Karpas-422 (cell line): ENCODE measurements around the gene ADGRF5. TPM values are rescaled to one million over a fixed set of nuclear protein-coding genes. Genes with fewer than 3 reads are reported as not detected.

Source experiments
- DNase-seq: peaks from one replicate; pipeline ENCODE4 v3.0.0-alpha.2; 2015
- H2AFZ ChIP-seq: fragments of 200-600 bp; sonication (generic); 2 replicates; pipeline ENCODE4 v1.6.1; 2014; ENCODE audit warnings: antibody characterized with exemption, low read length, mixed read lengths
- H3K27ac ChIP-seq: fragments of 200-600 bp; sonication (generic); 2 replicates; pipeline ENCODE4 v1.5.1; 2014; ENCODE audit warnings: mild to moderate bottlenecking, low read length, moderate library complexity
- H3K27me3 ChIP-seq: fragments of 200-600 bp; sonication (generic); 2 replicates; pipeline ENCODE4 v1.6.1; 2014; ENCODE audit warnings: low read length, mixed read lengths
- H3K36me3 ChIP-seq: fragments of 200-600 bp; sonication (generic); 2 replicates; pipeline ENCODE4 v1.6.1; 2014; ENCODE audit warnings: low read length, mixed read lengths; ENCODE audit not compliant: insufficient read depth
- H3K4me1 ChIP-seq: fragments of 200-600 bp; sonication (generic); 2 replicates; pipeline ENCODE4 v1.6.1; 2014; ENCODE audit warnings: mild to moderate bottlenecking, low read length, mixed read lengths
- H3K4me2 ChIP-seq: fragments of 200-600 bp; sonication (generic); 2 replicates; pipeline ENCODE4 v1.6.1; 2014; ENCODE audit warnings: low read length, low read depth, mild to moderate bottlenecking; ENCODE audit not compliant: poor library complexity, severe bottlenecking
- H3K4me3 ChIP-seq: fragments of 200-600 bp; sonication (generic); 2 replicates; pipeline ENCODE4 v1.5.1; 2014; ENCODE audit warnings: mild to moderate bottlenecking, antibody characterized with exemption, low read length, mixed read lengths
- H3K79me2 ChIP-seq: fragments of 200-600 bp; sonication (generic); 2 replicates; pipeline ENCODE4 v1.6.1; 2014; ENCODE audit warnings: mild to moderate bottlenecking, low read length, mixed read lengths
- H3K9ac ChIP-seq: fragments of 200-600 bp; sonication (generic); 2 replicates; pipeline ENCODE4 v1.6.0; 2014; ENCODE audit warnings: low read length
- H3K9me2 ChIP-seq: fragments of 200-600 bp; sonication (generic), shearing (Covaris generic); replicated peaks from 2 replicates; pipeline ENCODE4 v1.6.0; 2014; ENCODE audit warnings: mild to moderate bottlenecking, low read length, moderate library complexity; ENCODE audit not compliant: insufficient read depth
- H3K9me3 ChIP-seq: fragments of 300-700, 200-600 bp; sonication (generic); 2 replicates; pipeline ENCODE4 v1.6.1; 2014; ENCODE audit warnings: low read length, mixed read lengths
- H4K20me1 ChIP-seq: fragments of 200-600 bp; sonication (generic); 2 replicates; pipeline ENCODE4 v1.6.1; 2014; ENCODE audit warnings: mild to moderate bottlenecking, antibody characterized with exemption, low read length, low read depth; ENCODE audit not compliant: insufficient read depth
- total RNA-seq: library from RNA; depleted of rRNA; stranded (reverse); fragments of >200 nt; shearing (Covaris generic); gene quantifications from 2 replicates; pipeline ENCODE4 v1.2.3, GENCODE V29; 2014; ENCODE audit warnings: low replicate concordance; rRNA removed

The ADGRF5 gene
- total RNA-seq, 1 experiment from 2014 or later, result not detected

DNA sequence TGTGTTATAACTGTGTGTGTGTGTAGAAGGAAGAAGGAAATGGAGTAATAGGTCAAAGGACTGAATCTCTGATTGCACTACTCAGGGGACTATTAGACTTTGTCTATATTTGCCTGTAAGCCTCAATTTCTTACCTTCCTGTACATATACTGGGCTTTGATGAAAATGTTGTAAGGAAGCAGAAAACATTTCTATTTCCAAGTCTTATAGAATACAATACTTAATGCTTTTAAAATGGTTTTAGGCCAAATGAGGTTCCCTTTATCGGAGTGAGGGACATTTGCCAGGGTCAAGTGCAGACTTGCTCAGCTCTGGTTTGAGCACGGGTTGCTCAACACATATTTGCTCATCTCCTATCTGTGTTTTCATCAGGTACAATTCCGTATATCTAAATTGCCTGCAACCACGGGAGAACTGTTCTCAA lies 100.3 kb downstream of the ADGRF5 start:
- no peaks in the 10 kb centered on the region for H3K27me3 ChIP-seq
- H3K9me2 ChIP-seq, result no peaks in the 10 kb centered on the region
- H3K27ac ChIP-seq, result no peak overlapping the region
- no peaks in the 10 kb centered on the region for H4K20me1 ChIP-seq
- H3K4me3 ChIP-seq, result no peak overlapping the region
- no peaks in the 10 kb centered on the region for H3K4me1 ChIP-seq
- H3K79me2 ChIP-seq, result no peaks in the 10 kb centered on the region
- H2AFZ ChIP-seq, result no peak overlapping the region
- H3K9me3 ChIP-seq, result no peaks in the 10 kb centered on the region
- no peak overlapping the region for H3K9ac ChIP-seq
- H3K36me3 ChIP-seq, result no peaks in the 10 kb centered on the region
- DNase-seq, result no peak
- H3K4me2 ChIP-seq, result no peak overlapping the region

DNA sequence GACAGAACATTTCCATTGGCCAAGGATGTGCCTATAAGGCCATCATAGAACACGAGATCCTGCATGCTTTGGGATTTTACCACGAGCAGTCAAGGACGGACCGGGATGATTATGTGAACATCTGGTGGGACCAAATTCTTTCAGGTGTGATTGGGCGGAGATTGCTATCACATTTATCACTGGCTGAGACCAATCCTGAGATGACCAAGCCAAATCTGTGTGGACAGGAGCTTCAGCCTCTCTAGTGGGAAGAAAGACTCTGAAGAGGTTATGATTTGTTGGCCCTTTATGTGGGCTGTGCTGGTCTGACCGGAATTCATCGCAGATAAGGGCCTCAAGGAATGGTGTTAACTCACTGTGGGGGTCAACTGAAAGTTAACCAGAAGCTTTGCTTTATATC lies 102.2 kb downstream of the ADGRF5 start:
- Histone ChIP-seq H3K9me3 (no peaks in the 10 kb centered on the region), H3K4me2 (no peak overlapping the region), H3K9me2 (no peaks in the 10 kb centered on the region), H3K27me3 (no peaks in the 10 kb centered on the region), H3K4me1 (no peaks in the 10 kb centered on the region), H3K36me3 (no peaks in the 10 kb centered on the region), H3K27ac (no peak overlapping the region), H3K79me2 (no peaks in the 10 kb centered on the region), H3K9ac (no peak overlapping the region), H2AFZ (no peak overlapping the region), H3K4me3 (no peak overlapping the region), H4K20me1 (no peaks in the 10 kb centered on the region)
- DNase-seq, result no peak

DNA sequence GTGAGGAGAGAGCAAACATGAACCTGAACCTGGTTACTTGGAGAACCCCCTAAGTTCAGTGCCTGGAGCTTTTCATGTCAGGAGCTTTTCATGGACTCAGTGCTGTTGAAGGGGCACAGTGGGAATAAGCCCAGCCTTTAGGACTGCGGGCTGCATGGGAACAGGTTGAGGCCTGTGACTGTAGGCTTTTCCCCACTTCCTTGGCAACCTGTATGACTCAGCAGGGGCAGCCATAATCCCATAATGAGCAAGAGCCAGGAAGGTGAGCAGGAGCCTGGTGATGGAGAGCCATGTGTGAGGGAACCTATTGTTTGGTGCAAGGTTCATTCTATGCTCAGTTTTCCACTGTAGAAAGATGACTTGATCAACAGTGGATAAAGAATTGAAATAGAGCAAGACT lies 105.1 kb downstream of the ADGRF5 start:
- Histone ChIP-seq H3K4me3 (no peak overlapping the region), H3K27ac (no peak overlapping the region), H3K4me1 (no peaks in the 10 kb centered on the region), H3K9me2 (no peaks in the 10 kb centered on the region), H3K79me2 (no peaks in the 10 kb centered on the region), H4K20me1 (no peaks in the 10 kb centered on the region), H3K4me2 (no peak overlapping the region), H3K9me3 (no peaks in the 10 kb centered on the region), H2AFZ (no peak overlapping the region), H3K36me3 (no peaks in the 10 kb centered on the region), H3K27me3 (0 out of 2 replicates have a peak, but pooled peaks cover 2% of the 10 kb centered on the region), H3K9ac (no peak overlapping the region)
- no peak for DNase-seq

DNA sequence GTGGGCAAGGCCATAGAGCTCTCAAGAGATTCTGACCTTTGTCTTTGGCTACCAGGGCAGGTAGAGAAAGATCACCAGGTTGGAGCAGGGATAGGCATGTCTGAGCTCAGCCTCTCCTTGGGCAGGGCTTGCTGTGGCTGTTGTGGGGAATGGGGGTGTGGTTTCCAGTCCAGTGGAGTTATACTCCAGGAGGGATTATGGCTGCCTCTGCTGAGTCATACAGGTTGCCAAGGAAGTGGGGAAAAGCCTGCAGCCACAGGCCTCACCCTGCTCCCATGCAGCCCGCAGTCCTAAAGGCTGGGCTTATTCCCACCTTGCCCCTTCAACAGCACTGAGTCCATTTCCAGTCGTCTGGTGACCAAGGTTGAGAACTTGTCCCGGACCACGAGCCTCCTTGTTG lies 106.6 kb downstream of the ADGRF5 start:
- Histone ChIP-seq H3K4me1 (no peaks in the 10 kb centered on the region), H4K20me1 (no peaks in the 10 kb centered on the region), H3K9ac (no peak overlapping the region), H3K27me3 (0 out of 2 replicates have a peak, but pooled peaks cover 2% of the 10 kb centered on the region), H3K9me3 (no peaks in the 10 kb centered on the region), H3K4me3 (no peak overlapping the region), H3K9me2 (no peaks in the 10 kb centered on the region), H2AFZ (no peak overlapping the region), H3K4me2 (no peak overlapping the region), H3K79me2 (no peaks in the 10 kb centered on the region), H3K27ac (no peak overlapping the region), H3K36me3 (no peaks in the 10 kb centered on the region)
- DNase-seq, result no peak

DNA sequence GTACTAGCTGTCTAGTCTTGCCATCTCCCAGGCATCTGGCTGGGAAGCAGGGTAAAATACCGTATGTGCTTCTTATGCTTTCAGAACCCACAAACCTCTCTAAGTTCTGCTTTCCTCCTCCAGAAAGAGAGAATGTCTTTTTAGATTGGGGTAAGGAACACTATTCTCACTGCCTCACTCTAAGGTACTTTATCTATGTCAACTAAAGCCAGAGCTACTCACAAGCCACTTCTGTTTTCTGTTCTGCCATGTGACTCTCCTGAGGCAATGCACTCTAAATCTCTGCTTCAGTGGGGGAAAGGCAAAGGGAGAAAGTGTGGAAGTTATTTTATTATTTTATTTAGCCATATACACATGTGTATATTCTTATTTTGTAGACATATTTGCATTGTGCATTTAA lies 112.9 kb downstream of the ADGRF5 start:
- no peak overlapping the region for H3K27ac ChIP-seq
- no peak overlapping the region for H3K4me3 ChIP-seq
- H3K4me1 ChIP-seq, result no peaks in the 10 kb centered on the region

More for the DNA sequence above, 112.9 kb downstream of the ADGRF5 start:
- no peak for DNase-seq
- Histone ChIP-seq H3K9ac (no peak overlapping the region), H4K20me1 (no peaks in the 10 kb centered on the region), H3K27me3 (0 out of 2 replicates have a peak, but pooled peaks cover 2% of the 10 kb centered on the region), H3K9me3 (no peaks in the 10 kb centered on the region), H3K36me3 (no peaks in the 10 kb centered on the region), H3K9me2 (no peaks in the 10 kb centered on the region), H3K79me2 (no peaks in the 10 kb centered on the region), H3K4me2 (no peak overlapping the region), H2AFZ (no peak overlapping the region)

Other genes with a start within 250 kb of the ADGRF5 start
- gene TDRD6, start 234.1 kb downstream of the ADGRF5 start, total RNA-seq, result 3.5 and 5.4 TPM in 2 replicates
- not detected in 2 replicates for gene PLA2G7, start 186.6 kb downstream of the ADGRF5 start, total RNA-seq
- not detected in 2 replicates for gene ANKRD66, start 175.0 kb downstream of the ADGRF5 start, total RNA-seq
- gene MEP1A, start 128.5 kb downstream of the ADGRF5 start, total RNA-seq, result not detected in 2 replicates
- gene ADGRF1, start 120.4 kb upstream of the ADGRF5 start, total RNA-seq, result not detected in 2 replicates